NOMO-1 treated with DMSO at 0.1 percent for 48 hours (cell line): ENCODE data around the gene SULF2.

Source experiments
- DNase-seq: peaks from one replicate; lab custom pipeline; 2025; ENCODE audit not compliant: unreplicated experiment; lab: John Stamatoyannopoulos, UW

SULF2 gene

DNA sequence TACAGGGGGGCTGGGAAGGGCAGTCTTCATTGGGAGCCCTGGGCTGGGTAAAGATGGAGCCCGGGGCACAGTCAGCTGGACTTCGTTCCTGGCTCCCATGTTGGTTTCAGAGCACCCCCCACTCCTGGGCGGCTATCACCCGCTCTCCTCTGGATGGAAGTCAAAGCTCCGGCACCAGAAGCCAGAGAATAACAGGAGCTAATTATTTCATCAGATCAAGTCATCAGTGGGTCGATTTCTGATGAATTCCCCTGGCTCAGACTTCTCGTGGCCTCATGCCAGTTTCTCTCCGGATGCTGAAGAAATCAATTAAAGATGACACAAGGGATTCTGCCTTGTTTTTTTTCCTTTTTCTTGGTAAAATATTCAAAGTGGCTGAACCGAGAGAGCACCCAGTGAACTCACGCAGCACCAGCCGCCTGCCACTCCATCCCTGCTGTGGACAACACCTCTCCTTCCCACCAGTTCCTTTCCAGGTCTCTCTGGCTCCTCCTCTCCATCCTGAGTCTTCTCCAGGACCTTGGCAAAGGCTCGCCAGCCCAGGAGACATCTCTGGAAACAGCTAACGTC, 22.5 kb downstream of the SULF2 start:
- DNase-seq, result no peak

DNA sequence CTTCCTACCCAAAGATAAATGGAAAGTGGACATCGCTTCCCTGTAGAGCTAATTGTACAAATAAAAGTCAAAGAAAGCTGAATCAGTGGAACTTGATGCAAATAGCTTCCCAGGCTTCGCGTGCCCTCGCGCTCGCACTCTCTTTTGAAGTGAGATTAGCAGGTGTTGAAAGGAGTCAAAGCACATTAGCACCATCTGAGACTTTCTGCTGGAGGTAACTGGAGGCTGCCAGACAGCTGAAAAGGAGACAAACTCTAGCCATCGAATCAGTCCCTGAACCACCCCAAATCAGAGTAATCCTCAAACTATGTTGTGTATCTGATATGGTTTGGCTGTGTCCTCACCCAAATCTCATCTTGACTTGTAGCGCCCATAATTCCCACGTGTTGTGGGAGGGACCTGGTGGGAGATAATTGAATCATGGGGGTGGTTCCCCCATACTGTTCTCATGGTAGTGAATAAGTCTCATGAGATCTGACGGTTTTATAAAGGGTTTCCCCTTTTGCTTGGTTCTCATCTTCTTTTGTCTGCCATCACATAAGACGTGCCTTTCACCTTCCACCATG, 23.7 kb downstream of the SULF2 start:
- no peak for DNase-seq

DNA sequence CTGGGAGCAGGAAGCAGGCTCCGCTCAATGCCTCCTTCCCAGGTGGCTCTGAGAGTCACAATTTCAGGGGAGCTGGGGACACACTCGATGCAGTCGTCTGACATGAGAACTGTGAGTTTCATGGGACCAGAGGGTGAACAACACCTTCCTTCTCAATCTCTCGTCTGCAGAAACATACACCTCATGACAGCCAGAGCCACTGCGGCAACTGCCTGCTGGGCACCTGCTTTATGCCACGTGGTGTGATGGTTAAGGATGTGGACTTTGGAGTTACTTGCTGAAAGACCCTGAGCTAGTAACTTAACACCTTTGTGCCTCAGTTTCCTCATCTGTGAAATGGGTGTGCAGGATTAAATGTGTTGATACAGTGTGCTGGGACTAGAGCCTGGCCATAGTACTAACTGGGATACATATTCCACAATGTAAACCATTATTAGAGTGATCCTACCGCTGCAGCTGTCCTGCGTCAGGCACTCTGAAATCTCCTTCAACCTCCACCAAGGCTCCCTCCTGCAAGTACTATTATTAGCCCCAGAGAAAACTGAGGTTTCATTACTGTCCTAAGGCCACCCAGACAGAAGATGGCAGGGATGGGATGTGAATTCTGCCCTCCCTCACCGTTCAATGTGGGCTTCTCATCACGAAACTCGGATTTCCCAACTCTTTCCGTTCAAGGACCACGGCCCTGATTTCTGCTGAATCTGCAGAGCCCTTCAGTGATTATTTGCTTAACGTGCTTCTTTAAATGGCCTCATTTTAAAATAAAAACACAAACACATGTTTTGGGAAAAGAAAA, 24.4 kb downstream of the SULF2 start:
- DNase-seq, result no peak

DNA sequence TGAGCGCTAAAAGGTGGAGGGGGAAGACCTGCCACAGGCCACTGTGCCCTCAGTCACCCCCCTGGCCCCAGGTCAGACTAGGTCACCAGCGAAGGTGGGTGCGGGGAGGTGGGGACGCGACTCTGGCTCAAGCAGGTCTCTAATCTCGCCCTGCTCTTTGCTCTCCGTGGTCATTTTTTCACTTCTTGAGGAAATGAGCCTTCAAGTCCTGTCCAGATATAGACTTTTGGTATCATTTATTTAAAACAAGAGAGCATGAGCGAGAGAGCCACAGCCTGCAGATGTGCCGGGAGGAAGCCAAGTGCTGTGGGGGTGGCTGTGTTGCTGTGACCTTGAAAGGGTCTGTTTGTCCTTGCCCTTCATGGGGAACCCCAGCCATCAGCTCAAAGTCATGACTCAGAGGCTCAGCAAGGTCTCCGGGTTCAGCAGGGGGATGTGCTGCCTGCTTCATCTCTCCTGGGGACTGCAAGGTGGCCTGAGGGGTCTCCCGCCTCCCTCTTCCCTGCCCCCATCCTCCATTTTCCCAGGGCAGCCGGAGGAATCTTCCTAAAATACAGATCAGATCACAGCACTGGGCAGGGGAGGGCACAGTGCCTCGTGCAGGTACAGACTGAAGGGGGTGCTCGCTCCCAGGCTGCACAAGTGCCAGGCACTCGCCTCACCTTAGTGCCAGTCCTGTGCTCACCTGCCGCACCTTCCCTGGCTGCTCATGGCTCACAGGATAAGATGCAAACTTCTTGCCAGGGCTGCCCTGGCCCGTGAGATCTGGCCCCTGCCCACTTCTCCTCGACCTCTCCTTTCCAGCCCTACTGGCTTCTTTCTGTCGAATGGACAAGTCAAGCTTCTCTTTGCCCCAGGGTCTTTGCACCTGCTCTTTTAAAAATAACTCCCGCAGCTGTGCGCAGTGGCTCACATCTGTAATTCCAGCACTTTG, 26.5 kb downstream of the SULF2 start:
- no peak for DNase-seq

DNA sequence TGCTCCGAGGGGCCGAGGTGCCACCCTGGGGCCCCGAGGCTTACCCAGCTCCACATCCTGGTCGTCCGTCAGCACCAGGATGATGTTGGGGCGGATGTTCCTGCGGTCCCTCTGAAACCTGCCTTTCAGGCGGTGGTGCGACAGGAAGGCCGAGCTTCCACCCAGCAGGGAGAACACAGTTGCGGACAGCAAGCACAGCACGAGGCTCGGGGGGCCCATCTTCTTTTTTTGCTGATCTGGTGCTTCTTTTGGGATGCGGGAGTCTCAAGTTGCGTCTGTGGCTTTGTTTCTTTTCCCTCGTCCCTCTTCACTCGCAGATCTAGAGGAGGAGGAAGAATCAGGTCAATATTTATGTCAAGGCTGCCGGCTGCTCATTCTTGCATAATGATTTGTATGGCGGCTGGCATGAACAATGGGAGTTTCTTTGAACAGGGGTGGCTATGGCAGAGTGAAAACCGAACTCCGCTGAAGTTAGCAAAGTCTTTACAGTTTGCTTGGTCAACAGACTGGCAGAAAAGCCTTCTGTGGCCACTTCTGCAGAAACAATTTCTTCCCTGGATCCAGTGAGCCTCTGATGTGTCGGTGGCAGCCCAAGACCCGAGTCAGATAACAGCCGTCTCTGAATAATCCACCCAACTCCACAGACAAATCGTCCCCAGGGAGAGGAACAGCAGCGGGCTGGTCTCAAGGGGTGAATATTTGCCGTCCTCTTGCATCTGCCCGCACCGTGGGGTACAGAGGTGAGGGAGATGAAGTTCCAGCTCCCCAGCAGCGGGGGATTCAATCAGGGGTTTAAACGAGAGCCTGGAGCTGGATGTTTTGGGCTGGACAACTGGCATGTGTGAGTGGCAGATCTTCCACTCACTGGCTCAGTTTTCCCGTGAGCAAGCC, 27.9 kb downstream of the SULF2 start:
- DNase-seq, result no peak

DNA sequence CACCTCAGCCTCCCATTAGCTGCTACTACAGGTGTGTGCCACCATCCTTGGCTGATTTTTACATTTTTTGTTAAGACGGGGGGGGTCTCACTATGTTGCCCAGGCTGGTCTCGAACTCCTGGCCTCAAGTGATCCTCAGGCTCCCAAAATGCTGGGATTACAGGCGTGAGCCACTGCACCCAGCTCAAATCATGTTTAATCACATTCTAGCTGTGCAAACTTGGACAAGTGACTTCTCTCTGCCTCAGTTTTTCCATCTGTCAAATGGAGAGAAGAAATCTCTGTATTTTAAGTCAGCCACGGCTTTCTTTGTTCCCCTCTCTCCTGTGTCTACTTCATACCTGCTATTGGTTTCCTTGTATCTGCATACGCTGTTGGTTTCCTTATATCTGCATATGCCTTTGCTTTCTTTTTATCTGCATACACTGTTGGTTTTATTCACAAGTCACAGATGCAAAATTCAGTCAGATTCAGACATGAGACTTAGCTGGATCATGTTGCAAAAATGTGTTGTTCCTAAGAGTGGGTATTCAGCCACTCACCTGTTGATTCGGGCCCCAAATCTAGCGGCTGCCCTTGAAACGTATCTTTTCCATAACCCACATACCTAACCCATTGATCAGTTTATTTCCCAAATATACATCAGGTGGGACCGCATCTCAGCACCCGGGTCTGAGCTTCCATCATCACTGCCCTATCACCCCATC, 30.2 kb downstream of the SULF2 start:
- no peak for DNase-seq

DNA sequence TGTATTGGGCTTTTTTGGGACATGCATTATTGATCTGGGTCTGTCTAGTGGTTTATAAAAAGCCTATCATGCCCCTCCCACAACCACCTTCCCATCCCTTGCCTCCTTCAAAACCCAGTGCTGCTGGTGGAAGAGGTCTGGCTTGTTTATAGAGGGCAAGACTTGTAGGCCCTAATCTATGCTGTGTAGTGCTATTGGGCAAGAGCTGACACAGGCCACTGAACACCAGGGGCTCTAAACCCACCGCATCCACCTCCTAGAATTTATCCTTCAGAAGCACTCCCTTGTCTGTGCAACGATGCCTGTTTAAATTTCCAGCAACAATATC, 30.9 kb downstream of the SULF2 start:
- DNase-seq, result no peak

DNA sequence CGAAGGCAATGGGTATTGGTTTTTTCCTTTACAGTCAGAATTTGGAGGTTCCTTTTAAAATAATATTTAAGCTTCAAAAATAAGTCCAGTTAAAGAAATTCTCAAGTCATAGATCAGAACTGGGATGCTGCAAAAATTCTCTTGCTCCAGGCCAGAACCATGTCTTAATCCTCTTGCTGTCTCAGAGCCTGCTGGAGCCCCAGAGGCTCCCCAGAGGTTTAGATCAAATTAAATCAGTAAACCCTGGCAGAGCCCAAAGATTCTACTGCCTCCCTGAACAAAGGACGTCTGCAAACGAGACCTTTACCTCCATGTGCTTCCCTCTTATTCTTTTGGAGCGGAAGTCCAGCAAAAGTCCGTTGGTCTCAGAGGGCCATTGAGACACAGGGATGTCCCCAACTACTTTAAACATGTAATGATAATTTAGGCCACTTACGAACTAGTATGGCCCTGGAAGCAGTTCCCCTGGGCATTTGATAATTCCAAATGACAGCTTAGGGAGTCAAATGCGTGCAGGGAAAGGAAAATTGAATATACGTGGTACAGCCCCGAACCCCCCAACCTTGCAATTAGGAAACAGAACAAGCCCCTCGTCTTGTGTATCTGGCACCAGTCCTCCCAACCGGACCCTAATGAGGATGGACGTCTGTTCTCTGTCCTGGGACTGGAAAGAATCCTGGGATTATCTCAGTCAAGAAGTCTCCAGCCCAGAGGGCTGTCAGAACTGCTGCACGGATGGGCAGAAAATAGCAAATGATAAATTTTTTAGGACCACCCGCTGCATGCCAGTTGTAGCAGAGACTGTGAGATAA, 31.5 kb downstream of the SULF2 start:
- no peak for DNase-seq

DNA sequence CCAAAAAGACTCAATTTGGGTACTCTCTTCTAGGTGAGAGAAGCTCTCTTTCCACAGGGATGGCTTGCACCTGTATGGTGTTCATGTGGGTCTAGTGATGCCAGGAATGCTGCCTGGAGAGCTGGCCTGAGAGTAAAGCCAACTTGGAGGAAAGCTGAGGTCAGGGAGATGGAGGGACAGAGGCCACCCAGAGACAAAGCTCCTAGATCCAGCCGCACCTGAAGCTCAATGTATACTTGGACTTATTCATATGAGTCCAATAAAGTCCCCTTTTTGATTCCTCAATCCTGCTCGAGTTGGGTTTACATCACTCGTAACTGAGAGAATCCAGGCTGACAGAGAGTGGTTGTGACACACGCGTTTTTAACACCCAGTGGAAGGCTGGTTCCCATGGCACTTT, 33.8 kb downstream of the SULF2 start:
- DNase-seq, result no peak

DNA sequence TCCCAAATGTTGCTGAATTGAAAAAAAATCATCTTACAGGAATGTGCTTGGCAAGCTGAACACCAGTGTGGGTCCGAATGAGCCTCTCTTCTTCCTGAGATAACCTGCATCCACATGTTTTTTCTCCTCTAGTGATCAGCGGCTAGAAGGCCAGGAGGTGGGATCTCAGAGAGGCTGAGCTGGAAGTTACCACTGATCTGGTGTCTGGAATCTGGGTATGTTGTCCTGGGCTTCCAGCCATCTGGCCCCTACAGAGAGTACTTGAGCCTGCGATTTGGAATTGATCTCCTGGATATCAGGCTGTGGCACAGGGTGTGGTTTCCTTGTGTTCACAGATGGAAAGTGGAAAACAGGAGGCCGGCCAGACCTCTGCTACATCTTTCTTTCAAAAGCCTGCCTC, 35.9 kb downstream of the SULF2 start:
- DNase-seq, result no peak

DNA sequence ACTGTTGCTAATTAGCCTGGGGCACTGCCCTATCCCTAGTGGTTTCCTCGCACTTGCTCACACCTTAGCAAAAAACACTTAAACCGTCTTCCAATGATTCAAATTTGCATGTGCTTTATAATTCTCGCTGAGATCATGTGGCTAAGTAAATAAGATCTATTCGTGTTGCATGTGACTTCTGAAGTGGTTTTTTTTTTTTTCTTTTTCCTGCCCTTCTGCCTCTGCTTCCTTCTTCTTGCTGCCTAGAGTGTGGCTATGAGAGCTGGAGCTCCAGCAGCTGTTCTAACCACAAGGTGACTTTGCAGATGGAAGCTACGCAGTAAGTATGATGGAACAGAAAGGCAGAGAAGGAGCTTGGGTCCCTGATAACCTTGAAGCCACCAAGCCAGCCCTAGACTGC, 36.5 kb downstream of the SULF2 start:
- peak; percentile 78 for DNase-seq

DNA sequence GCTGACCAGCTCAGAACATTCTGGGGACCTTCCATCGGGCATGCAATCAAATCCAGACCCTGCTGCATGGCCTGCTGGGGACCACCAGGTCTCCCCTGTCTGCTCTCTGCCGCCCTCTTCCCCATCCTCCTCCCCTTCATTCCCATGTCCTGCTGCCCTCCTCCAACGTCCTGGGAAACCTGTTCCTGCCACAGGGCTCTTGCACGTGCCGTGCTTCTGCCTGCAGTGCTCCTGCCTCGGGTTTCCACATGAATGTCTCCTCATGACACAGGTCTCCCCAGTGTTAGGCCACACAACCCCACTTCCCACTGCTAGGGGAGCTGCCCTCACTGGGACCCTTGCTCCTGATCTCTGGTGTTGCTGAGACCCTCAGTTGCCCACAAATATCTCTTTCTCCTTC, 37.2 kb downstream of the SULF2 start:
- DNase-seq, result no peak

DNA sequence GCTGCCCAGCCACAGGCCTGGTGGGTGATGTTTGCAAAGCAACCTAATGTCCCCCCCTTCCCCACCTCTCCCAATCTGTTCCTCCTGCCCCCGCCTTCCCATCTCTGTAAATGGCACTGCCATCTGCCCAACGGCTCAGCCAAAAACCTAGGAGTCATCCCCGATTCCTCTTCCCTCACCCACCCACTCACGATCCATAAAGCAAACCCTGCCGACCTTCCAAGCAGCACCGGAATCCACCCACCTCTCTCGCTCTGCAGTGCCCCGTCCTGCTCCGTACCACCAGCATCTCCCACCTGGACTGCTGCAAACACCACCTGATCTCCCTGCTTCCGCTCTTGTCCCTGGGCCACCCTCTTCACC, 37.6 kb downstream of the SULF2 start:
- no peak for DNase-seq

DNA sequence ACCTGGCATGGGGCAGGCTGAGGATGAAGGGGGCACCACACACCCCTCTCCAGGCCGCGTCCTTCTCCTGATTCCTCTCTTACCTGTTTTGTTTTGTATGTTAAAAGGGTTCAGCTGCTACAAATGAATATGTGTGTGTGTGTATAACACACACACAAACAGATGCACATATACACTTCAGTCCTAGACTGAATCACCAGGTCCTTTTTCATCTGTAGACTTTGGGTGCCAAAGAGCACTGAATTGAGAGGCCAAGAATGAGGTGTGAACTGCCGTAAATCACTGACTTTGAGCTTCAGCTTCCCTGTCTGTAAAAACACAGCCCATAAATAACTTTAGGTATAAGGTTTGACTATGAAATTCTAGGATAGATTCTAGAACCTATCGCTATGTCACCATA, 40.5 kb downstream of the SULF2 start:
- DNase-seq, result no peak

DNA sequence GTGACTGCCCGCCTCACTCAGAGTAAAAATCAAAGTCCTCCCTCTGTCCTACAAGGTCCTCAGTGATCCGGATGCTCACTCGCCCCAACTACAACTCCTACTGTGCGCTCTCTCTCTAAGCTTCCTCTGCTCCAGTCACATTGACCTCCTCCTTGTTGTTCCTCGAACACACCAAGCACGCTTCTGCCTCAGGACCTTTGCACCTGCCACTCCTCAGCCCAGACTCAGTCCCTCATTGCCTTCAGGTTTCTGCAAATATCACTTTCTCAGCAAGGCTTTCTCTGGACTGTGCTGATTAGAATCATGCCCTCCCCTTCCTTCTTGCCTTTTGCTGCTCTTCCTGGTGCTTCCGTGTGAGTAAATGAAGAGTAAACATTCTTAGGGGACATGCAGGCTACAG, 41.6 kb downstream of the SULF2 start:
- DNase-seq, result no peak

DNA sequence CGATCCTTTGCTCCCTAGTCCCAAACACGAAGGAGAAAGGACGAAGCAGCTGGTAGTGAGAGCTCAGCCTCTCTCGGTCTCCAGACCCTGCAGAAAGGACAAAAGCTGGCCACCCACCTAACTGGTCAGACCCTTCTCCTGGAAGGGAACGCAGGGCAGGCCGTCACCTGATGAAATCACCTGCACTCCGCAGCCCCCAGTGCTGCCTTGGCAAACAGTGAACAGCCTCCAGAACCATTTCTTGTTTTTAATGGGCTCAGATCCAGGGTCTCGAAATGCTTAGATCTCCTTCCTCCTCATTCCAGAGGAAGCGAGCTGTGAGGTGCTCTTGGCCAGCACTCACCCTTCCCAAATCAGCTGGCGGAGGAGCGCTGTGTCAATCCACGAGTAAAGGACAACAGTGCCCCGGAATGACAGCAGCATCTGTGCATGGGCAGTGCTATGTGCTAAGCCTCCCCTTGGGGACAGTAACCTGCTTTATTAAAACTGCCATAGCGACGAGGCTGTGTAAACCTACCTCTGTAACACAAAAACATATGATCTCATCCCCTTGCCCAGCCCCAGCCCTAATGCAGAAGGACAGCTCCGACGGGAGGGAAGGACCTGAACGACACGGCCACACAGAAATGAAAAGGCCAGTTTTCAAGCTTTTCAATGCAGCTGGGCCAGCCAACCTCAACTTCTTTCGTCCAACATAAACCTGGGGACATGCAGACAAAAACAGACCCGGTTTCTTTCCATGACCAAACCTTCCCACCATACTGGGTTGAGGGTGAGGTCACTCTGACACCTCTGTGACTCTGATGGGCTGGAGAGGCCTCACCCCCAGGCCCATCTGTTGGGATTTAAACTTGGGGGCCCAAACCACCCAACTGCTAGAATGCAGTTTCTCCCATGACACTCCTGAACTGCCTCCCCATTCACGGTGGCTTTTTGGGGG, 43.3 kb downstream of the SULF2 start:
- DNase-seq, result no peak

DNA sequence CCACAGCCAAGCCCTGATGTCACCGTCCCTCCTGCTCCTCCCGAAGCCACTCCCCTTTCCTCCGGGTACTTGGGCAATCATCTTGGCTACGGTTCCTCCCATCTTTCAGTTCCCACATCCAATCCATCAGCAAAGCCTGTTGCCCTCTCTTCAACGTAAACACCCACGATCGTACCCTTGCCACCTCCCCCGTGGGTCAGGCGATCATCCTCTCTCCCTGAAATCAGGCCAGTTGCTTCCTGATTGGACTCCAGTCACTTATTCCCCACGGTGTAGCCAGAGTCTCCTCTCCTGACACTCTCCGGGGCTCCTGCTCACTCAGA, 44.5 kb downstream of the SULF2 start:
- peak; percentile 82 for DNase-seq

DNA sequence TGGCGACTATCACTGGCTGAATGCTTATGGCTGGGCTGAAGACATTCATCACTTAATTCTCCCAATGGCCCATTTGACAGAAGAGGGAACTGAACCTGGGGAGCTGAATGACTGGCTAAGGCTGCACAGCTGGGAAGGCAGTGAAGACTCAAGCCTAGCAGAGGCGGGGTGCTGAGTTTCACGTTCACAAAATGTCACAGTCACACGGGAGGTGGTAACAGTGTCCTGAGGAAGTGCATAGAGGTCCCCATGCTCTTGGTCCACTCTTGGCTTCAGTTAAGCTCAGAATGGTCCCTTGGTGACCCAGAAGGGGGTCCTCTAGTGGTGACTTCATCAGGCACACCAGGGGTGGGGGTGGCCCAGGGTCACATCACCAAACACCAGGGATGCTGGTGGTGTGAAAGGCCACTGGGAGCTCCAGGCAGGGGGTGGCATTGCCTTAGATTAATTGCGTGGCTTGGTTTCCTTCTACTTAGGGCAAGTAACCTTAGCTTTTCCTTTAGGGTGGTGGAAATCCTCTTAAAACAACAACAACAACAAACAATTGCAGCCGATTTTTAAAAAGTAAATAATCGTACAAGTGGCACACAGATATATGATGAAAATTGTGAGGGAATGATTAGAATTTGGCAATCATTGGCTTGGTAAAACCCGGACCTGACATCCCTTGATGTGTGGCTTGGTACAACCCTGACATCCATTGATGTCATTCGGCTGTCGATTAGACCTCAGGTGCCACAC, 45.0 kb downstream of the SULF2 start:
- no peak for DNase-seq
